Measurements from ENCODE around the gene ZNF518A. TPM values are rescaled to one million over a fixed set of nuclear protein-coding genes. Genes with fewer than 3 reads are reported as not detected.
A peak's percentile ranks its signal among the peaks of the same experiment; 100 is the strongest.

Gene ZNF518A
- polyA plus RNA-seq, 3 donors = 9.5 to 15.8 (median 13.2) TPM

- peaks cover 0 to 10% of the 10 kb centered on the region in 2 donors for H3K36me3 Mint-ChIP-seq
- H3K4me1 Mint-ChIP-seq = peaks cover 7% of the 10 kb centered on the region
- DNase-seq = peak; percentile 95 to 97 (median 97)
- peaks cover 7 to 12% of the 10 kb centered on the region in 2 donors for H3K4me1 ChIP-seq (ENCODE audit: control insufficient read depth in 1 of 2, insufficient read depth in 2 of 2, low read length in 2 of 2)
- H3K9me3 ChIP-seq (replicated peaks in 1 of 2; ENCODE audit: control insufficient read depth in 1 of 2, insufficient read depth in 1 of 2, low read length in 2 of 2) = peaks cover 7 to 12% of the 10 kb centered on the region in 2 donors
- intact Hi-C loops (cut with micrococcal nuclease) = loop anchor here (1.0 to 5.0 kb wide), 3 partner anchors 39 to 48 kb away; partner anchors contain the start of genes CCNJ (in 1 of the 2) and ZNF518A (in 1 of the 2)
- peak overlapping the region; percentile 98 to 100 for H3K27ac ChIP-seq (ENCODE audit: low read depth in 1 of 2, low read length in 2 of 2)
- H3K4me3 Mint-ChIP-seq = peak overlapping the region; percentile 92 to 95
- TF ChIP-seq CTCF (IDR thresholded peaks at IDR 0.05) = no peak
- peaks cover 19 to 29% (median 27%) of the 10 kb centered on the region in 3 donors for H3K27me3 Mint-ChIP-seq (ENCODE audit: low read depth in 3 of 3)
- peaks cover 23 to 30% of the 10 kb centered on the region in 2 donors for H3K27me3 ChIP-seq (ENCODE audit: control insufficient read depth in 2 of 2, insufficient read depth in 2 of 2, low read length in 2 of 2)
- peak overlapping the region; percentile 98 to 99 (median 99) for H3K27ac Mint-ChIP-seq
- H4K20me1 ChIP-seq (ENCODE audit: insufficient read depth, low read length) = no peaks in the 10 kb centered on the region
- H3K4me3 ChIP-seq (replicated peaks in 1 of 3; ENCODE audit: low read depth in 2 of 3, low read length in 3 of 3) = peak overlapping the region; percentile 47 to 97 (median 81)
- H3K9me3 Mint-ChIP-seq = peaks cover 3 to 23% (median 21%) of the 10 kb centered on the region in 7 donors
- H3K9ac ChIP-seq (ENCODE audit: insufficient read depth, low read length, poor library complexity, severe bottlenecking) = peak overlapping the region; percentile 96
- H3K79me2 ChIP-seq (ENCODE audit: insufficient read depth, low read length) = no peaks in the 10 kb centered on the region
- WGBS (ENCODE audit: insufficient coverage) = 4% methylated on average over 41 of the region's 47 CpGs
- peak overlapping the region; percentile 81 for H3K4me2 ChIP-seq (replicated peaks; ENCODE audit: extremely low read depth, low read length, poor library complexity, severe bottlenecking)
- no peaks in the 10 kb centered on the region for H3K36me3 ChIP-seq (replicated peaks in 1 of 2; ENCODE audit: control insufficient read depth in 1 of 2, insufficient read depth in 2 of 2, low read length in 2 of 2)
- H2AFZ ChIP-seq (ENCODE audit: insufficient read depth, low read depth, low read length, poor library complexity, severe bottlenecking) = peak overlapping the region; percentile 90
Measured at GRCh38 chr10:96089670-96090462, 40.2 kb upstream of the ZNF518A start.

GRCh38 chr10:96090463-96090800 lies 39.7 kb upstream of the ZNF518A start:
- peak overlapping the region; percentile 96 for H3K9ac ChIP-seq (ENCODE audit: insufficient read depth, low read length, poor library complexity, severe bottlenecking)
- H4K20me1 ChIP-seq (ENCODE audit: insufficient read depth, low read length) = no peaks in the 10 kb centered on the region
- peaks cover 7 to 12% of the 10 kb centered on the region in 2 donors for H3K9me3 ChIP-seq (replicated peaks in 1 of 2; ENCODE audit: control insufficient read depth in 1 of 2, insufficient read depth in 1 of 2, low read length in 2 of 2)
- H3K27me3 Mint-ChIP-seq (ENCODE audit: low read depth in 3 of 3) = peaks cover 22 to 32% (median 29%) of the 10 kb centered on the region in 3 donors
- peak overlapping the region; percentile 90 for H2AFZ ChIP-seq (ENCODE audit: insufficient read depth, low read depth, low read length, poor library complexity, severe bottlenecking)
- peaks cover 29 to 33% of the 10 kb centered on the region in 2 donors for H3K27me3 ChIP-seq (ENCODE audit: control insufficient read depth in 2 of 2, insufficient read depth in 2 of 2, low read length in 2 of 2)
- peaks cover 7 to 12% of the 10 kb centered on the region in 2 donors for H3K4me1 ChIP-seq (ENCODE audit: control insufficient read depth in 1 of 2, insufficient read depth in 2 of 2, low read length in 2 of 2)
- WGBS (ENCODE audit: insufficient coverage) = 78% methylated on average over 9 of the region's 9 CpGs
- H3K4me3 ChIP-seq (replicated peaks in 1 of 3; ENCODE audit: low read depth in 2 of 3, low read length in 3 of 3) = peak overlapping the region; percentile 47 to 97 (median 81)
- no peak for TF ChIP-seq CTCF (IDR thresholded peaks at IDR 0.05)
- H3K27ac ChIP-seq (ENCODE audit: low read depth in 1 of 2, low read length in 2 of 2) = peak overlapping the region; percentile 98 to 100
- DNase-seq = no peak
- peak overlapping the region; percentile 98 to 99 (median 99) for H3K27ac Mint-ChIP-seq
- peaks cover 7% of the 10 kb centered on the region for H3K4me1 Mint-ChIP-seq
- H3K4me2 ChIP-seq (replicated peaks; ENCODE audit: extremely low read depth, low read length, poor library complexity, severe bottlenecking) = peak overlapping the region; percentile 81
- H3K36me3 ChIP-seq (replicated peaks in 1 of 2; ENCODE audit: control insufficient read depth in 1 of 2, insufficient read depth in 2 of 2, low read length in 2 of 2) = no peaks in the 10 kb centered on the region
- peaks cover 0 to 7% of the 10 kb centered on the region in 2 donors for H3K36me3 Mint-ChIP-seq
- H3K9me3 Mint-ChIP-seq = peaks cover 3 to 23% (median 21%) of the 10 kb centered on the region in 7 donors
- peak overlapping the region; percentile 92 to 95 for H3K4me3 Mint-ChIP-seq
- H3K79me2 ChIP-seq (ENCODE audit: insufficient read depth, low read length) = no peaks in the 10 kb centered on the region
- intact Hi-C loops (cut with micrococcal nuclease) = loop anchor here (1.0 kb wide), 2 partner anchors 39 to 40 kb away; partner anchors contain the start of gene ZNF518A (in 1 of the 2)

Data from CD14-positive monocyte (primary cell).